Neural progenitor cell (in vitro differentiated cells): ENCODE measurements around the gene WBP2. TPM values are rescaled to one million over a fixed set of nuclear protein-coding genes. Genes with fewer than 3 reads are reported as not detected.

Source experiments
- DNase-seq: peaks from one replicate; pipeline ENCODE4 v3.0.0-alpha.2; 2016; ENCODE audit warnings: low spot score
- H2AFZ ChIP-seq: fragments of 200-600 bp; sonication (generic); replicated peaks from 2 replicates; pipeline ENCODE4 v1.6.1; 2016; ENCODE audit warnings: antibody characterized with exemption
- H3F3A ChIP-seq: fragments of 200-600 bp; sonication (generic); 2 replicates; pipeline ENCODE4 v1.6.1; 2016; ENCODE audit warnings: antibody characterized with exemption, low read depth
- H3K27ac ChIP-seq: fragments of 200-600 bp; sonication (generic); 2 replicates; pipeline ENCODE4 v1.5.1; 2016; ENCODE audit warnings: mild to moderate bottlenecking
- H3K27me3 ChIP-seq: fragments of 200-600 bp; sonication (generic); 2 replicates; pipeline ENCODE4 v1.6.1; 2016; ENCODE audit warnings: mild to moderate bottlenecking, moderate library complexity
- H3K36me3 ChIP-seq: fragments of 200-600 bp; sonication (generic); 2 replicates; pipeline ENCODE4 v1.5.1; 2016
- H3K4me1 ChIP-seq: fragments of 200-600 bp; sonication (generic); 2 replicates; pipeline ENCODE4 v1.6.1; 2016; ENCODE audit warnings: mixed run types
- H3K4me2 ChIP-seq: fragments of 200-600 bp; sonication (generic); 2 replicates; pipeline ENCODE4 v1.6.1; 2016
- H3K4me3 ChIP-seq: fragments of 200-600 bp; sonication (generic); 2 replicates; pipeline ENCODE4 v1.5.1; 2016
- H3K79me2 ChIP-seq: fragments of 200-600 bp; sonication (generic); 2 replicates; pipeline ENCODE4 v1.6.1; 2016; ENCODE audit warnings: low read depth
- H3K9ac ChIP-seq: fragments of 200-600 bp; sonication (generic); 2 replicates; pipeline ENCODE4 v1.6.1; 2016
- H3K9me3 ChIP-seq: fragments of 200-600 bp; sonication (generic); 2 replicates; pipeline ENCODE4 v1.5.1; 2016; ENCODE audit warnings: low read depth
- H4K20me1 ChIP-seq: fragments of 200-600 bp; sonication (generic); 2 replicates; pipeline ENCODE4 v1.6.1; 2016; ENCODE audit warnings: low read depth
- H3K27ac Mint-ChIP-seq: 3 replicates; pipeline ENCODE4 v1.8.0; 2021; ENCODE audit warnings: mixed read lengths
- H3K27me3 Mint-ChIP-seq: 2 replicates; pipeline ENCODE4 v1.8.0; 2022; ENCODE audit warnings: low read depth, mild to moderate bottlenecking, inconsistent platforms, moderate library complexity, mixed read lengths; ENCODE audit not compliant: insufficient read depth
- H3K36me3 Mint-ChIP-seq: 3 replicates; pipeline ENCODE4 v1.8.0; 2021; ENCODE audit warnings: mixed read lengths
- H3K4me1 Mint-ChIP-seq: 3 replicates; pipeline ENCODE4 v1.8.0; 2021; ENCODE audit warnings: mixed read lengths
- H3K4me3 Mint-ChIP-seq: 3 replicates; pipeline ENCODE4 v1.8.0; 2021; ENCODE audit warnings: mild to moderate bottlenecking, moderate library complexity, mixed read lengths
- H3K9me3 Mint-ChIP-seq: 3 replicates; pipeline ENCODE4 v1.8.0; 2020; ENCODE audit warnings: mixed read lengths
- CTCF ChIP-seq: fragments of 200-600 bp; sonication (generic); IDR thresholded peaks from 2 replicates; pipeline ENCODE4 v1.5.1; 2017; ENCODE audit warnings: antibody characterized with exemption, mild to moderate bottlenecking
- EZH2 ChIP-seq: fragments of 200-600 bp; sonication (generic); IDR thresholded peaks from 2 replicates; pipeline ENCODE4 v1.6.1; 2017; ENCODE audit warnings: antibody characterized with exemption, mild to moderate bottlenecking, moderate library complexity
- EZH2phosphoT487 ChIP-seq: fragments of 200-600 bp; sonication (generic); IDR thresholded peaks from 2 replicates; pipeline ENCODE4 v1.6.1; 2017; ENCODE audit warnings: antibody characterized with exemption
- total RNA-seq: library from RNA; depleted of rRNA; stranded (reverse); fragments of >200 nt; gene quantifications from 2 replicates; pipeline ENCODE4 v1.2.3, GENCODE V29; 2015; ENCODE audit warnings: low replicate concordance

Gene WBP2
- total RNA-seq, 1 donor from 2014 or later = 20.9 TPM

GRCh38 chr17:75896415-75897159 is 41.5 kb upstream of the WBP2 start, which contains the start of gene TRIM65:
Gene TRIM65, minus strand, starts transcription at chr17:75896951. Its CDS starts 14 bp downstream, at chr17:75896937.
- Histone ChIP-seq H3K79me2 (peaks cover 26% of the 10 kb centered on the region), H3F3A (peaks cover 14% of the 10 kb centered on the region), H3K27me3 (no peaks in the 10 kb centered on the region), H3K9me3 (no peaks in the 10 kb centered on the region), H3K36me3 (no peaks in the 10 kb centered on the region), H3K4me1 (peaks cover 16% of the 10 kb centered on the region), H3K4me2 (peak within 1 kb of the TSS; percentile 78), H2AFZ (peak within 1 kb of the TSS; percentile 70), H4K20me1 (peaks cover 11% of the 10 kb centered on the region), H3K27ac (peak within 1 kb of the TSS; percentile 8), H3K4me3 (peak within 1 kb of the TSS; percentile 68), H3K9ac (peak within 1 kb of the TSS; percentile 4)
- Mint-ChIP-seq H3K4me1 (peaks cover 28% of the 10 kb centered on the region), H3K27me3 (peaks cover 7% of the 10 kb centered on the region), H3K36me3 (peaks cover 2% of the 10 kb centered on the region), H3K27ac (peak within 1 kb of the TSS; percentile 78), H3K4me3 (peak within 1 kb of the TSS; percentile 82), H3K9me3 (no peaks in the 10 kb centered on the region)
- TF ChIP-seq EZH2 (peak; percentile 37), EZH2phosphoT487 (no peak), CTCF (peak; percentile 12)
- peak; percentile 91 for DNase-seq

- Histone ChIP-seq H3K27me3 (no peaks in the 10 kb centered on the region), H4K20me1 (peaks cover 11% of the 10 kb centered on the region), H3K4me2 (peak overlapping the region; percentile 78), H3K79me2 (peaks cover 26% of the 10 kb centered on the region), H3K4me3 (peak overlapping the region; percentile 68), H3K27ac (no peak overlapping the region), H3K9me3 (no peaks in the 10 kb centered on the region), H3K36me3 (no peaks in the 10 kb centered on the region), H3F3A (peaks cover 14% of the 10 kb centered on the region), H3K4me1 (peaks cover 16% of the 10 kb centered on the region), H3K9ac (peak overlapping the region; percentile 4), H2AFZ (peak overlapping the region; percentile 29)
- peak overlapping the region; percentile 44 for H3K27ac Mint-ChIP-seq
- H3K36me3 Mint-ChIP-seq = no peaks in the 10 kb centered on the region
- H3K27me3 Mint-ChIP-seq = peaks cover 5% of the 10 kb centered on the region
- no peaks in the 10 kb centered on the region for H3K9me3 Mint-ChIP-seq
- peaks cover 35% of the 10 kb centered on the region for H3K4me1 Mint-ChIP-seq
- peak overlapping the region; percentile 82 for H3K4me3 Mint-ChIP-seq
- TF ChIP-seq CTCF (peak; percentile 54), EZH2phosphoT487 (no peak)
- peak; percentile 67 for DNase-seq
Observed at GRCh38 chr17:75895370-75896155, 40.4 kb upstream of the WBP2 start.

- peaks cover 41% of the 10 kb centered on the region for H3K4me1 Mint-ChIP-seq
- no peaks in the 10 kb centered on the region for H3K36me3 ChIP-seq
- DNase-seq = peak; percentile 55
Observed at GRCh38 chr17:75894049-75894733, 39.1 kb upstream of the WBP2 start.

More at GRCh38 chr17:75894049-75894733, 39.1 kb upstream of the WBP2 start:
- peaks cover 8% of the 10 kb centered on the region for H3K36me3 Mint-ChIP-seq
- Histone ChIP-seq H3K4me1 (peaks cover 16% of the 10 kb centered on the region), H3K27ac (no peak overlapping the region), H3K4me3 (no peak overlapping the region), H3K9me3 (no peaks in the 10 kb centered on the region), H3F3A (peaks cover 14% of the 10 kb centered on the region), H3K9ac (no peak overlapping the region), H3K4me2 (peak overlapping the region; percentile 78), H3K79me2 (peaks cover 26% of the 10 kb centered on the region), H3K27me3 (no peaks in the 10 kb centered on the region), H2AFZ (no peak overlapping the region), H4K20me1 (peaks cover 11% of the 10 kb centered on the region)
- peak overlapping the region; percentile 46 for H3K27ac Mint-ChIP-seq
- no peaks in the 10 kb centered on the region for H3K9me3 Mint-ChIP-seq
- H3K27me3 Mint-ChIP-seq = peaks cover 4% of the 10 kb centered on the region
- TF ChIP-seq EZH2 (no peak), CTCF (no peak), EZH2phosphoT487 (no peak)
- peak overlapping the region; percentile 12 for H3K4me3 Mint-ChIP-seq
